ENCODE results near the gene PEAR1. TPM values are rescaled to one million over a fixed set of nuclear protein-coding genes. Genes with fewer than 3 reads are reported as not detected.

PEAR1 gene, protein sequence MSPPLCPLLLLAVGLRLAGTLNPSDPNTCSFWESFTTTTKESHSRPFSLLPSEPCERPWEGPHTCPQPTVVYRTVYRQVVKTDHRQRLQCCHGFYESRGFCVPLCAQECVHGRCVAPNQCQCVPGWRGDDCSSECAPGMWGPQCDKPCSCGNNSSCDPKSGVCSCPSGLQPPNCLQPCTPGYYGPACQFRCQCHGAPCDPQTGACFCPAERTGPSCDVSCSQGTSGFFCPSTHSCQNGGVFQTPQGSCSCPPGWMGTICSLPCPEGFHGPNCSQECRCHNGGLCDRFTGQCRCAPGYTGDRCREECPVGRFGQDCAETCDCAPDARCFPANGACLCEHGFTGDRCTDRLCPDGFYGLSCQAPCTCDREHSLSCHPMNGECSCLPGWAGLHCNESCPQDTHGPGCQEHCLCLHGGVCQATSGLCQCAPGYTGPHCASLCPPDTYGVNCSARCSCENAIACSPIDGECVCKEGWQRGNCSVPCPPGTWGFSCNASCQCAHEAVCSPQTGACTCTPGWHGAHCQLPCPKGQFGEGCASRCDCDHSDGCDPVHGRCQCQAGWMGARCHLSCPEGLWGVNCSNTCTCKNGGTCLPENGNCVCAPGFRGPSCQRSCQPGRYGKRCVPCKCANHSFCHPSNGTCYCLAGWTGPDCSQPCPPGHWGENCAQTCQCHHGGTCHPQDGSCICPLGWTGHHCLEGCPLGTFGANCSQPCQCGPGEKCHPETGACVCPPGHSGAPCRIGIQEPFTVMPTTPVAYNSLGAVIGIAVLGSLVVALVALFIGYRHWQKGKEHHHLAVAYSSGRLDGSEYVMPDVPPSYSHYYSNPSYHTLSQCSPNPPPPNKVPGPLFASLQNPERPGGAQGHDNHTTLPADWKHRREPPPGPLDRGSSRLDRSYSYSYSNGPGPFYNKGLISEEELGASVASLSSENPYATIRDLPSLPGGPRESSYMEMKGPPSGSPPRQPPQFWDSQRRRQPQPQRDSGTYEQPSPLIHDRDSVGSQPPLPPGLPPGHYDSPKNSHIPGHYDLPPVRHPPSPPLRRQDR
- total RNA-seq (10 to 100 TPM in 5 of 7 donors, 1 to 10 TPM in 2; 4.3 to 20.2 (median 12.3) TPM), polyA plus RNA-seq (10 to 100 TPM; 13.7 to 21.2 TPM)
- long read RNA-seq, donor 1, full-length matches to known transcripts: 2 of 15 reads
- long read RNA-seq, donor 1, partial matches to known transcripts: 11 of 15 reads
- long read RNA-seq, donor 1, other reads (novel, unspliced or antisense): 2 of 15 reads
- long read RNA-seq, donor 2, partial matches to known transcripts: 0 of 1 reads
- long read RNA-seq, donor 2, other reads (novel, unspliced or antisense): 0 of 1 reads
- long read RNA-seq, donor 3, partial matches to known transcripts: 12 of 15 reads
- long read RNA-seq, donor 3, other reads (novel, unspliced or antisense): 2 of 15 reads

DNA sequence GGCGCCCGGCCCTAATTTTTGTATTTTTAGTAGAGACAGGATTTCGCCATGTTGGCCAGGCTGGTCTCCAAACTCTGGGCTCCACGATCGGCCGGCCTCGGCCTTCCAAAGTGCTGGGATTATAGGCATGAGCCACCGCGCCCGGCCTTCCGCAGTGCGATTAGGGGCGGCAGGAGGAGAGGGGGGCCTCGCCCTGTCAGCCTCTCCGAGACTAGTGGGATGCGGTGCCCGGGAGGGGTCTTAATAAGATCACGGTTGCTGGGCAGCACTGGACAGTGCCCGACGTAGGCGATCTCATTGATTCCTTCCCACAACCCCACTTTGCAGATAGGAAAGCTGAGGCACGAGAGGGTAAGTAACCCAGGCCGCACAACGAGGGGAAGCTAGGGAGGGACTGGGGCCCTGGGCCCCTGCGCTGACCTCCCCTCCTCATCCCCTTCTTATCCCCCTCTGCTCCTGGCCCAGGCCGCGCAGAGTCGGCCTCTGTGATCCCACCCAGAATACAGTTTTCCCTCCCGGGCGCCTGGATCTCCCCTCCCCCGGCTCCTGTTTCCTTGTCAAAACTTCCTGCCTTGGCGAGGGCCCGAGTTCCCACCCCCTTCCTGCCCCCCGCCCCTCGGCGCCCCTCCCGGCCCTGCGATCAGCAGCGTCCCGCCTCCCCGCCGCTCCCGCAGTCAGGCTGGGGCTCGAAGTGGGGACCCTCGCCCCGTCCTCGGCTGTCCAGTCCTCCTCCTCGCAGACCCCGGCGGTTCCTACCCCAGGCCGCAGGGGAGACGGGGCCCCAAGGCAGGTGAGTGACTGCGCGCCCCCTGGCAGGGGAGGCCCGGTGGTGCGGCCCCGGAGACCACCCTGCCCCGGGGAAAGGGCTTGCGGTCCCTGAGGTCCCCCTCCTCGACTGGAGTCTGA is at the start of gene PEAR1:
Gene PEAR1, plus strand, starts transcription at position 671 of the 906 bp plus-strand sequence. CDS start 10,209 bp downstream, outside the sequence.
- DNase-seq: peak; percentile 72 to 81 (median 79)
- TF ChIP-seq, protein P1, sequence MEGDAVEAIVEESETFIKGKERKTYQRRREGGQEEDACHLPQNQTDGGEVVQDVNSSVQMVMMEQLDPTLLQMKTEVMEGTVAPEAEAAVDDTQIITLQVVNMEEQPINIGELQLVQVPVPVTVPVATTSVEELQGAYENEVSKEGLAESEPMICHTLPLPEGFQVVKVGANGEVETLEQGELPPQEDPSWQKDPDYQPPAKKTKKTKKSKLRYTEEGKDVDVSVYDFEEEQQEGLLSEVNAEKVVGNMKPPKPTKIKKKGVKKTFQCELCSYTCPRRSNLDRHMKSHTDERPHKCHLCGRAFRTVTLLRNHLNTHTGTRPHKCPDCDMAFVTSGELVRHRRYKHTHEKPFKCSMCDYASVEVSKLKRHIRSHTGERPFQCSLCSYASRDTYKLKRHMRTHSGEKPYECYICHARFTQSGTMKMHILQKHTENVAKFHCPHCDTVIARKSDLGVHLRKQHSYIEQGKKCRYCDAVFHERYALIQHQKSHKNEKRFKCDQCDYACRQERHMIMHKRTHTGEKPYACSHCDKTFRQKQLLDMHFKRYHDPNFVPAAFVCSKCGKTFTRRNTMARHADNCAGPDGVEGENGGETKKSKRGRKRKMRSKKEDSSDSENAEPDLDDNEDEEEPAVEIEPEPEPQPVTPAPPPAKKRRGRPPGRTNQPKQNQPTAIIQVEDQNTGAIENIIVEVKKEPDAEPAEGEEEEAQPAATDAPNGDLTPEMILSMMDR (IDR thresholded peaks at IDR 0.05): no peak
- TF ChIP-seq POLR2A (IDR thresholded peaks at IDR 0.05): no peak
- TF ChIP-seq EP300 (IDR thresholded peaks at IDR 0.05): no peak
- WGBS, 3 donors: 9 to 13% (median 9%) methylated on average over 55 to 60 of the region's 60 CpGs
- Histone ChIP-seq H3K27ac (peak within 1 kb of the TSS; percentile 82 to 94), H3K4me1 (ENCODE audit: insufficient read depth) (peaks cover 16% of the 10 kb centered on the region), H3K36me3 (no peaks in the 10 kb centered on the region), H3K27me3 (no peaks in the 10 kb centered on the region), H3K9me3 (no peaks in the 10 kb centered on the region), H3K4me3 (peak within 1 kb of the TSS; percentile 39)
- intact Hi-C loops (cut with DNase I): no loop called here

DNA sequence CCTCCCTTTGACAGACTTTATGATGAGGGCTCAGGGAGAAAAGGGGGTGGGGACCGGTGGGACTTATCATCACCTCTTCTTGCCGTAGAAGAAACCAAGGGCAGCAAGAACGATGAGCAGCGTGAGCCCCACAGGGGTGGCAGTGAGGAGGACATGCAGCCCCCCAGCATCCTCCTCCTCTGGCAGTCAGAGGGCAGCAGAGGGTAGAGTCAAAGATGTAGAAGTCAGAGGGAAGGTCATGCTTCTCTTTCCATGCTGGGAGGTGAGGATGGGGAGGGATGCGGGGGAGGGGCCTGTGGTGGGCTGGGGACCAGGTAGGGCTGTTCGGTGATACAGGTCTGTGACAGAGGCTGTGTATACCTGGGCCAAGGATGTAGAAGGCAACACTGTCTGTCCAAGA is 49.4 kb upstream of the PEAR1 start:
- Histone ChIP-seq H3K36me3 (no peaks in the 10 kb centered on the region), H3K4me3 (no peak overlapping the region), H3K27ac (no peak overlapping the region), H3K27me3 (no peaks in the 10 kb centered on the region), H3K9me3 (no peaks in the 10 kb centered on the region), H3K4me1 (ENCODE audit: insufficient read depth) (no peaks in the 10 kb centered on the region)
- TF ChIP-seq EP300 (IDR thresholded peaks at IDR 0.05) (no peak), POLR2A (IDR thresholded peaks at IDR 0.05) (no peak)
- TF ChIP-seq, protein P1 (IDR thresholded peaks at IDR 0.05): no peak
- intact Hi-C loops (cut with DNase I): no loop called here
- DNase-seq: no peak
- 65 to 67% (median 66%) methylated on average over 6 of the region's 6 CpGs for WGBS, 3 donors

DNA sequence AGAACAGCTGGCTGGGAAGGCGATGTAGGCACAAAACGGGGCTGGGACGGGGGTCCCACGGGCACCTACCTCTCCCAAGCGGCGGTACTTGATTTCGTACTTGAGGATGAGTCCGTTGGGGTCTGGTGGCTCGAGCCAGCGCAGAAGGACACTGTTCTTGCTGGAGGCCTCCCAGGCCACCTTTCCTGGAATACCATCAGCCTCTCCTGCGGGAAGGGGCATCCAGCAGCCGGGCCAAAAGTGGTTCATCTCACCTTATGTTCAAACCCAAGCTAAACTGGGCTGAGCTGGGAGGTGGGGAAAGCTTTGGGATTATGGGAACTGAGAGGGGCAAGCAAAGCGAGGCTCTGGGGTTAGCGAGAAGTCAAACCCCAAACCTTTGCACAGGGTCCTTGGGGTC is 48.9 kb upstream of the PEAR1 start:
- TF ChIP-seq POLR2A (IDR thresholded peaks at IDR 0.05) (no peak), EP300 (IDR thresholded peaks at IDR 0.05) (no peak)
- TF ChIP-seq, protein P1 (IDR thresholded peaks at IDR 0.05): no peak
- no peaks in the 10 kb centered on the region for H3K9me3 ChIP-seq
- no peak overlapping the region for H3K27ac ChIP-seq
- intact Hi-C loops (cut with DNase I): no loop called here
- no peaks in the 10 kb centered on the region for H3K4me1 ChIP-seq (ENCODE audit: insufficient read depth)
- no peaks in the 10 kb centered on the region for H3K36me3 ChIP-seq
- no peaks in the 10 kb centered on the region for H3K27me3 ChIP-seq
- DNase-seq: no peak
- 46 to 61% (median 51%) methylated on average over 14 of the region's 14 CpGs for WGBS, 3 donors
- no peak overlapping the region for H3K4me3 ChIP-seq

All from ovary (tissue), 10 donors.